HL-60 (cell line): ENCODE results near the gene RHOB.

Source experiments
- DNase-seq, 2 experiments: peaks; one replicate each; pipeline ENCODE4 v3.0.0-alpha.2; 2010 to 2020; ENCODE audit warnings: low read depth in 1 of 2, low spot score in 1 of 2
- H3K27ac ChIP-seq: fragments of 250-450 bp; sonication (Bioruptor Pico); replicated peaks from 2 replicates; pipeline ENCODE4 v1.5.1; 2020; ENCODE audit warnings: mild to moderate bottlenecking, moderate library complexity
- H3K27me3 ChIP-seq: fragments of 250-450 bp; sonication (Bioruptor Pico); 2 replicates; pipeline ENCODE4 v1.5.1; 2021; ENCODE audit warnings: mild to moderate bottlenecking, moderate library complexity; ENCODE audit not compliant: insufficient read depth, poor library complexity, severe bottlenecking
- H3K4me3 ChIP-seq: replicated peaks from 2 replicates; pipeline ENCODE4 v1.5.1; 2011; ENCODE audit warnings: mild to moderate bottlenecking, control low read depth, low read length; ENCODE audit not compliant: insufficient read depth
- GABPA ChIP-seq: IDR thresholded peaks from 2 replicates; pipeline ENCODE4 v1.6.1; 2012; ENCODE audit warnings: low read depth
- POLR2AphosphoS5 ChIP-seq: IDR thresholded peaks from 2 replicates; pipeline ENCODE4 v1.6.1; 2012; ENCODE audit warnings: low read depth
- SPI1 ChIP-seq: IDR thresholded peaks from 2 replicates; pipeline ENCODE4 v1.6.1; 2012; ENCODE audit warnings: low read depth, mild to moderate bottlenecking, borderline replicate concordance
- TF ChIP-seq, protein P1 (sequence below): IDR thresholded peaks from 2 replicates; pipeline ENCODE4 v1.6.1; 2012; ENCODE audit warnings: low read depth; ENCODE audit not compliant: insufficient replicate concordance
- TF ChIP-seq, protein P2 (sequence below): IDR thresholded peaks from one replicate; pipeline ENCODE4 v1.5.1; 2011; ENCODE audit warnings: low read length, control low read depth, inconsistent platforms; ENCODE audit not compliant: insufficient read depth

The RHOB gene

DNA sequence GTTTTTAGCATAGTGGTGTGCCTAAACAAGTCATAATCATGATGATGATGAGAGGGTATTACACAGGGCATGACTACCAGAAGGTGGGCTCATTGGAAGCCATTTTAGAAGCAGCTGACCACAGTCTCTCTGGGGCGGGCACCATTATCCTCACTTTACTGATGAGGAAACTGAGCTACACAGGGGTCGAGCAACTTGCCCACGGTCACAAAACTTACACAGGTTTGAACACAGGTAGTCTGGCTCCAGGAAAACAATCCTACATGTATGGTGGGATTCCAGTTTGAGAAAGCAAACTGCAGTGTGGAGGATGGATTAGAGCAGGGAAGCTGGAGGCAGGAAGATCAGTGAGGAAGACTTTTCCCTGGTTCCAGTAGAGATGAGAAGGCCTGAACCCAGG, 6.2 kb downstream of the RHOB start:
- H3K4me3 ChIP-seq = no peak overlapping the region
- H3K27ac ChIP-seq = no peak overlapping the region
- DNase-seq = no peak
- H3K27me3 ChIP-seq = peaks cover 15% of the 10 kb centered on the region
- no peak for TF ChIP-seq POLR2AphosphoS5
- TF ChIP-seq GABPA = no peak
- TF ChIP-seq, protein P1, sequence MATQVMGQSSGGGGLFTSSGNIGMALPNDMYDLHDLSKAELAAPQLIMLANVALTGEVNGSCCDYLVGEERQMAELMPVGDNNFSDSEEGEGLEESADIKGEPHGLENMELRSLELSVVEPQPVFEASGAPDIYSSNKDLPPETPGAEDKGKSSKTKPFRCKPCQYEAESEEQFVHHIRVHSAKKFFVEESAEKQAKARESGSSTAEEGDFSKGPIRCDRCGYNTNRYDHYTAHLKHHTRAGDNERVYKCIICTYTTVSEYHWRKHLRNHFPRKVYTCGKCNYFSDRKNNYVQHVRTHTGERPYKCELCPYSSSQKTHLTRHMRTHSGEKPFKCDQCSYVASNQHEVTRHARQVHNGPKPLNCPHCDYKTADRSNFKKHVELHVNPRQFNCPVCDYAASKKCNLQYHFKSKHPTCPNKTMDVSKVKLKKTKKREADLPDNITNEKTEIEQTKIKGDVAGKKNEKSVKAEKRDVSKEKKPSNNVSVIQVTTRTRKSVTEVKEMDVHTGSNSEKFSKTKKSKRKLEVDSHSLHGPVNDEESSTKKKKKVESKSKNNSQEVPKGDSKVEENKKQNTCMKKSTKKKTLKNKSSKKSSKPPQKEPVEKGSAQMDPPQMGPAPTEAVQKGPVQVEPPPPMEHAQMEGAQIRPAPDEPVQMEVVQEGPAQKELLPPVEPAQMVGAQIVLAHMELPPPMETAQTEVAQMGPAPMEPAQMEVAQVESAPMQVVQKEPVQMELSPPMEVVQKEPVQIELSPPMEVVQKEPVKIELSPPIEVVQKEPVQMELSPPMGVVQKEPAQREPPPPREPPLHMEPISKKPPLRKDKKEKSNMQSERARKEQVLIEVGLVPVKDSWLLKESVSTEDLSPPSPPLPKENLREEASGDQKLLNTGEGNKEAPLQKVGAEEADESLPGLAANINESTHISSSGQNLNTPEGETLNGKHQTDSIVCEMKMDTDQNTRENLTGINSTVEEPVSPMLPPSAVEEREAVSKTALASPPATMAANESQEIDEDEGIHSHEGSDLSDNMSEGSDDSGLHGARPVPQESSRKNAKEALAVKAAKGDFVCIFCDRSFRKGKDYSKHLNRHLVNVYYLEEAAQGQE = no peak
- TF ChIP-seq SPI1 = no peak
- TF ChIP-seq, protein P2, sequence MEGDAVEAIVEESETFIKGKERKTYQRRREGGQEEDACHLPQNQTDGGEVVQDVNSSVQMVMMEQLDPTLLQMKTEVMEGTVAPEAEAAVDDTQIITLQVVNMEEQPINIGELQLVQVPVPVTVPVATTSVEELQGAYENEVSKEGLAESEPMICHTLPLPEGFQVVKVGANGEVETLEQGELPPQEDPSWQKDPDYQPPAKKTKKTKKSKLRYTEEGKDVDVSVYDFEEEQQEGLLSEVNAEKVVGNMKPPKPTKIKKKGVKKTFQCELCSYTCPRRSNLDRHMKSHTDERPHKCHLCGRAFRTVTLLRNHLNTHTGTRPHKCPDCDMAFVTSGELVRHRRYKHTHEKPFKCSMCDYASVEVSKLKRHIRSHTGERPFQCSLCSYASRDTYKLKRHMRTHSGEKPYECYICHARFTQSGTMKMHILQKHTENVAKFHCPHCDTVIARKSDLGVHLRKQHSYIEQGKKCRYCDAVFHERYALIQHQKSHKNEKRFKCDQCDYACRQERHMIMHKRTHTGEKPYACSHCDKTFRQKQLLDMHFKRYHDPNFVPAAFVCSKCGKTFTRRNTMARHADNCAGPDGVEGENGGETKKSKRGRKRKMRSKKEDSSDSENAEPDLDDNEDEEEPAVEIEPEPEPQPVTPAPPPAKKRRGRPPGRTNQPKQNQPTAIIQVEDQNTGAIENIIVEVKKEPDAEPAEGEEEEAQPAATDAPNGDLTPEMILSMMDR = no peak

GRCh38 chr2:20454036-20454981, 7.4 kb downstream of the RHOB start:
- Histone ChIP-seq H3K4me3 (no peak overlapping the region), H3K27me3 (peaks cover 10% of the 10 kb centered on the region), H3K27ac (no peak overlapping the region)
- DNase-seq = no peak
- TF ChIP-seq POLR2AphosphoS5 (no peak), SPI1 (no peak), GABPA (no peak)
- TF ChIP-seq, protein P1 = no peak
- TF ChIP-seq, protein P2 = no peak

GRCh38 chr2:20455076-20455587, 8.3 kb downstream of the RHOB start:
- TF ChIP-seq, protein P1 = no peak
- no peak for TF ChIP-seq GABPA
- TF ChIP-seq, protein P2 = no peak
- no peak for TF ChIP-seq POLR2AphosphoS5
- no peak for TF ChIP-seq SPI1
- no peak for DNase-seq
- no peak overlapping the region for H3K4me3 ChIP-seq
- no peak overlapping the region for H3K27ac ChIP-seq
- H3K27me3 ChIP-seq = peaks cover 12% of the 10 kb centered on the region
